GM23248 (cell line): ENCODE measurements around the gene TBC1D14.

Experiments used
- EZH2 ChIP-seq: fragments of 200-600 bp; sonication (generic); IDR thresholded peaks from 2 replicates; pipeline ENCODE4 v1.6.1; 2018; ENCODE audit warnings: antibody characterized with exemption, mild to moderate bottlenecking; ENCODE audit not compliant: insufficient read depth, poor library complexity, severe bottlenecking
- EZH2phosphoT487 ChIP-seq: fragments of 200-600 bp; sonication (generic); IDR thresholded peaks from 2 replicates; pipeline ENCODE4 v1.6.1; 2018; ENCODE audit warnings: antibody characterized with exemption, moderate library complexity, mild to moderate bottlenecking, low read depth; ENCODE audit not compliant: insufficient read depth

DNA sequence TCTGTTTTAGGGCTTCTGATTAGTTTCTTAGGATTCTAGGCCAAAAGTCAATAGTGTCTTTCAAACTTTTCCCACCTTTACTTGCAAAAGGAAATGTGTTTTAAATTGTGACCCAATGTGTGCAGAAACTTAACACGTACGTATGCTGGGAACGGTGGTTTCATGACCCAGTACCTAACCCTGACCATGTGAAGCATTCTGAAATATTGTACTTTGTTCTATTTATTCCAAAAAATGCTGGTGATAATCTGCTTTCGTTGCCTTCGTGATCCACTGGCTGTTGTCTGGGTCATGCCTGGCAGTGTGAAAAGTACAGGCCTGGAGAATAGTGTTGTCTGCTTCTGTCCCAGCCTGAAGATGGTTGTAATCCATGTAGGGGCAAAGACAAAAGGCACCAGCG is 106.9 kb downstream of the TBC1D14 start:
- TF ChIP-seq EZH2: no peak
- no peak for TF ChIP-seq EZH2phosphoT487
